ENCODE measurements around the gene CFAP157.

Gene CFAP157

DNA sequence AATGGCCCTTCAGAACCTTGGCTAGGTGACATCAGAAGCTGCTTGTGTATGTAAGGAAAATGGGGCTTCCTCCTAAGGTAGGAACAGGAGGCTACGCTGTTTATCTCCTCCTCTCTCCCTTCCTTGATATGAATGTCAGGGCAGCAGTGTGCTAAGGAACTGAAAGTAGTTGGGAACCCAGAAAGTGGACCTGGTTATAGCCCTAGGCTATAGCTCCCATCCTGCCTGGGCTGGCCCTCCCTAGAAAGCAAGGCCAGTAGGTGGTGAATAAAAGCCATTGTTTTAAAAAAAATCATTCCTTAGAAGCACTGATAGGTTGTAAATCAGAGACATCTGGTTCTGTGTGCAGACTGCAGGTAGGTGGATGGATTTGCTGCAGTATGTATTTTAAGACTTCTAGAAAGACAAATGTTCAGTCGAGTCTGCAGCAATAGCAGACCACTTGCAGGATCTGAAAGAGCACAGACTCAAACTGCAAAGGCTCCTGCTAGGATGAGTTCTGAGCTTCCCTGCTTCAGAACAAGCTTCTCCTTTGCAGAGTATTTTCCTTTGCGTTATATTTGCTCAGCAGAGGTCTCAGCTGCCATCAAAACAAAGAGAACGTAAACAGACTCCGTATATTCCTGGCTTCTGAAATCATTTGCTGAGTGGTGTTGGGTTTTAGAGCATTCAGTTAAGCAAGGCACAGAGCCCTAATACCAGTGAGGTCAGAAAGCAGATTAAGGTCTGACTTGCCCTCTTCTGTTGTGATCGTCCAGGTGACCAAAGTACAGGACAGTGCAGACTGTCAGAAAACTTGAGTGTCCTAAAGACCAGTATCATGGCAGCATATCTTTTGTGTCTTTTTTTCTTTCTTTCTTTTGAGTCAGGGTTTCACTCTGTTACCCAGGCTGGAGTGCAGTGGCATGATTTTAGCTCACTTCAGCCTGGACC, 20.1 kb upstream of the CFAP157 start:
- Histone ChIP-seq H3K27me3 (replicated peaks) (no peaks in the 10 kb centered on the region), H3K4me3 (ENCODE audit: low read depth, low read length) (no peak overlapping the region), H3K36me3 (replicated peaks) (peaks cover 11% of the 10 kb centered on the region), H3K27ac (no peak overlapping the region)
- in situ Hi-C loops (cut with HindIII; ENCODE audit: low pct_ligation_motif_present, low sequenced_read_pairs) = no loop called here
- TF ChIP-seq, protein P1, sequence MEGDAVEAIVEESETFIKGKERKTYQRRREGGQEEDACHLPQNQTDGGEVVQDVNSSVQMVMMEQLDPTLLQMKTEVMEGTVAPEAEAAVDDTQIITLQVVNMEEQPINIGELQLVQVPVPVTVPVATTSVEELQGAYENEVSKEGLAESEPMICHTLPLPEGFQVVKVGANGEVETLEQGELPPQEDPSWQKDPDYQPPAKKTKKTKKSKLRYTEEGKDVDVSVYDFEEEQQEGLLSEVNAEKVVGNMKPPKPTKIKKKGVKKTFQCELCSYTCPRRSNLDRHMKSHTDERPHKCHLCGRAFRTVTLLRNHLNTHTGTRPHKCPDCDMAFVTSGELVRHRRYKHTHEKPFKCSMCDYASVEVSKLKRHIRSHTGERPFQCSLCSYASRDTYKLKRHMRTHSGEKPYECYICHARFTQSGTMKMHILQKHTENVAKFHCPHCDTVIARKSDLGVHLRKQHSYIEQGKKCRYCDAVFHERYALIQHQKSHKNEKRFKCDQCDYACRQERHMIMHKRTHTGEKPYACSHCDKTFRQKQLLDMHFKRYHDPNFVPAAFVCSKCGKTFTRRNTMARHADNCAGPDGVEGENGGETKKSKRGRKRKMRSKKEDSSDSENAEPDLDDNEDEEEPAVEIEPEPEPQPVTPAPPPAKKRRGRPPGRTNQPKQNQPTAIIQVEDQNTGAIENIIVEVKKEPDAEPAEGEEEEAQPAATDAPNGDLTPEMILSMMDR (IDR thresholded peaks at IDR 0.05; ENCODE audit: low read depth, low read length, missing control alignments) = no peak
- DNase-seq = no peak

DNA sequence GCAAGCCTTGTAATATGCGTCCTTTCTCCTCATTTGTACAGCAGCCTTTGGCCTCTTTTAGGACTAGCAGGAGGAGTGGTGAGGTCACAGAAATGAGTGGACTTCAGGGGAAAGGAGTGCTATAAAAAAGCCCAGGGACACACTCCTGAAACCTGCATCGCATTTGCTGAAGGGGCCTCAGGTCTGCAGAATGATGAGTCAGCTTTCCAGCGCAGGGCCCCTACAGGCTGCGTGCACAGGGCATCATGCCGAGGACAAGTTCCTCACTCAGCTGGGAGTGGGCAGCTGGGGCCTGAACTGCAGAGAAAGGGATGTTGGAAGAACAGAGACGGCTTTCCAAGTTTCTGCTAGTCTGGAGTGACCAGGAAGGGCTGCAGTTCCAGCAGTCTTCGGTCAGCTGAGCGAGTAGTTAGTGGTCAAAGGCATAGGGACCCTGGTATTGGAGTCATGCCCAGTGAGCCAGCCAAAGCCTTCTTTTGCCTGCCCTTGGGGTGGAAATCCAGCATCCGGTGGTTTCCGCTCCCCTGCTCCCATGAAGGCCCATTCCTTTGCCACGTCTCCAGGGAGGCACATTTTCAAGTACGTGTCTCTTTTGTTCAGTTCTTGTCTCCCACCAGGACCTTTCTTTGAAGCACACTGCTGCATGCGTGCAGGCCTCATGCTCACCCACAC, 17.3 kb upstream of the CFAP157 start:
- Histone ChIP-seq H3K27ac (no peak overlapping the region), H3K36me3 (replicated peaks) (peaks cover 2% of the 10 kb centered on the region), H3K27me3 (replicated peaks) (no peaks in the 10 kb centered on the region), H3K4me3 (ENCODE audit: low read depth, low read length) (no peak overlapping the region)
- no peak for DNase-seq
- TF ChIP-seq, protein P1 (IDR thresholded peaks at IDR 0.05; ENCODE audit: low read depth, low read length, missing control alignments) = no peak
- in situ Hi-C loops (cut with HindIII; ENCODE audit: low pct_ligation_motif_present, low sequenced_read_pairs) = no loop called here

DNA sequence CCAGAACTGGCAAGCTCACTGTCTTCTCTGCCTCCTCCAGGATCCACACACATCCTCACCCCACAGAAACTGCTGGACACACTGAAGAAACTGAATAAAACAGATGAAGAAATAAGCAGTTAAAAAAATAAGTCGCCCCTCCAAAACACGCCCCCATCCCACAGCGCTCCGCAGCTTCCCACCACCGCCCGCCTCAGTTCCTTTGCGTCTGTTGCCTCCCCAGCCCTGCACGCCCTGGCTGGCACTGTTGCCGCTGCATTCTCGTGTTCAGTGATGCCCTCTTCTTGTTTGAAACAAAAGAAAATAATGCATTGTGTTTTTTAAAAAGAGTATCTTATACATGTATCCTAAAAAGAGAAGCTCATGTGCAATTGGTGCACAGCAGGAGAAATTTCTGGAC, 16.1 kb upstream of the CFAP157 start:
- in situ Hi-C loops (cut with HindIII; ENCODE audit: low pct_ligation_motif_present, low sequenced_read_pairs) = no loop called here
- Histone ChIP-seq H3K4me3 (ENCODE audit: low read depth, low read length) (no peak overlapping the region), H3K27ac (no peak overlapping the region), H3K36me3 (replicated peaks) (no peaks in the 10 kb centered on the region), H3K27me3 (replicated peaks) (no peaks in the 10 kb centered on the region)
- TF ChIP-seq, protein P1 (IDR thresholded peaks at IDR 0.05; ENCODE audit: low read depth, low read length, missing control alignments) = no peak
- no peak for DNase-seq

DNA sequence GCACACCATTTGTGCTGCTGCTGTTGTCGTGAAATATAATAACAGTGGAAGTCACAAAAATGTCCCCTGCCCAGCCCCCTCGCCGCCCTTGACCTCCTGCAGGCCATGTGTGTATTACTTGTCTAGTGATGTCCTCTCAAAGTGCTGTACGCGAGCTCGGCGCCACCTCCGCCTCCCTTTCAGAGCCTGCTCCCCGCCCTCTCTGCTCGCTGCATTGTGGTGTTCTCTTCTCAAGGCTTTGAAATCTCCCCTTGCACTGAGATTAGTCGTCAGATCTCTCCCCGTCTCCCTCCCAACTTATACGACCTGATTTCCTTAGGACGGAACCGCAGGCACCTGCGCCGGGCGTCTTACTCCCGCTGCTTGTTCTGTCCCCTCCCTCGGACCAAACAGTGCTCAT, 14.7 kb upstream of the CFAP157 start:
- in situ Hi-C loops (cut with HindIII; ENCODE audit: low pct_ligation_motif_present, low sequenced_read_pairs) = no loop called here
- Histone ChIP-seq H3K27me3 (replicated peaks) (no peaks in the 10 kb centered on the region), H3K4me3 (ENCODE audit: low read depth, low read length) (no peak overlapping the region), H3K27ac (no peak overlapping the region), H3K36me3 (replicated peaks) (no peaks in the 10 kb centered on the region)
- DNase-seq = no peak
- TF ChIP-seq, protein P1 (IDR thresholded peaks at IDR 0.05; ENCODE audit: low read depth, low read length, missing control alignments) = no peak

DNA sequence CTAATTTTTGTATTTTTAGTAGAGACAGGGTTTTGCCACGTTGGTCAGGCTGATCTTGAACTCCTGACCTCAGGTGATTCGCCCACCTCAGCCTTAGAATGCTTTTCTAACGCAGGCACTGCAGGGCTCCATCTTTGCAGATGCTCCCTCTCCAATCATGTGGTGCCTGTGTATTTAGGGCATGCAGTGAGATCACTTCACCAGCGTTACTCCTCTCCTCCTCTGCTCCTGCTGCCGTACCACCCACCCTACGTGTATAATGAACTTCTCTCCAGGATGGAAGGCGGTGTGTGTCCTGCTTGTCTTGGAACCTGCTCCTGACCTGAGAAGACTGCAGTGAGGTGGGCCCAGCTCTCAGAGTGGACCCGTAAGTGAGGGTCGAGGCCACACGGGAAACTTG, 13.6 kb upstream of the CFAP157 start:
- TF ChIP-seq, protein P1 (IDR thresholded peaks at IDR 0.05; ENCODE audit: low read depth, low read length, missing control alignments) = no peak
- Histone ChIP-seq H3K36me3 (replicated peaks) (no peaks in the 10 kb centered on the region), H3K4me3 (ENCODE audit: low read depth, low read length) (no peak overlapping the region), H3K27ac (no peak overlapping the region), H3K27me3 (replicated peaks) (no peaks in the 10 kb centered on the region)
- in situ Hi-C loops (cut with HindIII; ENCODE audit: low pct_ligation_motif_present, low sequenced_read_pairs) = no loop called here
- no peak for DNase-seq

Measured in brain microvascular endothelial cell (primary cell).